SK-N-SH treated with all-trans-retinoic acid at 6 μM for 48 hours (cell line): ENCODE results near the gene QSOX1.

Experiments
- ATAC-seq: fragments of 200-7000 bp; cut with Tn5 transposase; 3 replicates; pipeline ENCODE4 v1.9.1; 2020; ENCODE audit warnings: mild to moderate bottlenecking, moderate library complexity
- BACH2 ChIP-seq: fragments of 250-450 bp; sonication (Bioruptor Pico); IDR thresholded peaks from 2 replicates; pipeline ENCODE4 v1.9.0; 2021; ENCODE audit warnings: mild to moderate bottlenecking, borderline replicate concordance
- ESRRG ChIP-seq: fragments of 250-450 bp; sonication (Bioruptor Pico); IDR thresholded peaks from 2 replicates; pipeline ENCODE4 v1.6.1; 2021; ENCODE audit warnings: mild to moderate bottlenecking
- OSR1 ChIP-seq: fragments of 250-450 bp; sonication (Bioruptor Pico); IDR thresholded peaks from 2 replicates; pipeline ENCODE4 v1.8.0; 2022; ENCODE audit warnings: moderate library complexity, mild to moderate bottlenecking, inconsistent platforms
- PPARA ChIP-seq: fragments of 250-450 bp; sonication (Bioruptor Pico); IDR thresholded peaks from 2 replicates; pipeline ENCODE4 v1.5.0; 2020; ENCODE audit warnings: mild to moderate bottlenecking, borderline replicate concordance
- TCF4 ChIP-seq: fragments of 250-450 bp; sonication (Bioruptor Pico); IDR thresholded peaks from 2 replicates; pipeline ENCODE4 v1.8.0; 2021; ENCODE audit warnings: mild to moderate bottlenecking, moderate library complexity, borderline replicate concordance
- TOX ChIP-seq: fragments of 250-450 bp; sonication (Bioruptor Pico); IDR thresholded peaks from 2 replicates; pipeline ENCODE4 v1.8.0; 2021; ENCODE audit warnings: mild to moderate bottlenecking, moderate library complexity, borderline replicate concordance
- ZFP3 ChIP-seq: fragments of 250-450 bp; sonication (Bioruptor Pico); IDR thresholded peaks from 2 replicates; pipeline ENCODE4 v1.5.0; 2020; ENCODE audit warnings: mild to moderate bottlenecking, moderate library complexity
- ZFP30 ChIP-seq: fragments of 450-650 bp; formaldehyde crosslinking; IDR thresholded peaks from 2 replicates; pipeline ENCODE4 v1.5.0; 2022; ENCODE audit warnings: mild to moderate bottlenecking, moderate library complexity
- ZNF565 ChIP-seq: fragments of 450-650 bp; formaldehyde crosslinking; conservative IDR thresholded peaks from 2 replicates; pipeline ENCODE4 v1.5.0; 2020; ENCODE audit warnings: low read depth, mild to moderate bottlenecking, moderate library complexity
- ZNF70 ChIP-seq: fragments of 450-650 bp; formaldehyde crosslinking; IDR thresholded peaks from 2 replicates; pipeline ENCODE4 v1.5.0; 2020; ENCODE audit warnings: mild to moderate bottlenecking, moderate library complexity
- ZNF8 ChIP-seq: fragments of 450-650 bp; formaldehyde crosslinking; IDR thresholded peaks from 2 replicates; pipeline ENCODE4 v1.5.0; 2020; ENCODE audit warnings: mild to moderate bottlenecking, moderate library complexity
- TF ChIP-seq, protein P1 (sequence below): fragments of 250-450 bp; sonication (Bioruptor Pico); IDR thresholded peaks from 2 replicates; pipeline ENCODE4 v1.8.0; 2020; ENCODE audit warnings: mild to moderate bottlenecking, moderate library complexity, borderline replicate concordance
- TF ChIP-seq, protein P2 (sequence below): fragments of 250-450 bp; sonication (Bioruptor Pico); IDR thresholded peaks from 2 replicates; pipeline ENCODE4 v1.5.1; 2021; ENCODE audit warnings: mild to moderate bottlenecking, moderate library complexity
- TF ChIP-seq, protein P3 (sequence below): fragments of 250-450 bp; sonication (Bioruptor Pico); IDR thresholded peaks from 2 replicates; pipeline ENCODE4 v1.5.1; 2020; ENCODE audit warnings: low read depth, mild to moderate bottlenecking, moderate library complexity
- TF ChIP-seq, protein P4 (sequence below): fragments of 250-450 bp; sonication (Bioruptor Pico); IDR thresholded peaks from 2 replicates; pipeline ENCODE4 v1.5.0; 2020; ENCODE audit warnings: mild to moderate bottlenecking, moderate library complexity

QSOX1 gene

DNA sequence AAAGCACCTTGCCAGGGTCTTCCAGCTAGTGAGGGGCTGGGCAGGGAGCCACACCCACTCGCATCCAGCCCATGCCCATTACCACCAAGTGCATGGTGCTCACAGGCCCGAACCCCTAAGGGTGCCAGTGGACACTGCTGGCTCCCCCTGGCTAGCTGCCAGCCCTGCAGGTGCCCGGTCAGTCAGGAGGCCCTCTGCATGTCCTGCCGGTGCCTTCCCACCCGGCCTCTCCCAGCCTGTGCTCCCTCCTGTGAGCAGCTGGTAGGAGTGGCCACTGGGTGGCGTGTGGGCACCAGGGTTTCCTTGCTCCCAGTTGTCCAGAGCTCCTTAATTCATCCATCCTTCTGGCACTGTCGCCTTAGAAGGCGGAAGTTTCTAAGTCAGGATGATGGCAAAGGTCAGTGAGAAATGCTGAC lies 33.4 kb downstream of the QSOX1 start:
- ATAC-seq: peak; percentile 91
- TF ChIP-seq, protein P1, sequence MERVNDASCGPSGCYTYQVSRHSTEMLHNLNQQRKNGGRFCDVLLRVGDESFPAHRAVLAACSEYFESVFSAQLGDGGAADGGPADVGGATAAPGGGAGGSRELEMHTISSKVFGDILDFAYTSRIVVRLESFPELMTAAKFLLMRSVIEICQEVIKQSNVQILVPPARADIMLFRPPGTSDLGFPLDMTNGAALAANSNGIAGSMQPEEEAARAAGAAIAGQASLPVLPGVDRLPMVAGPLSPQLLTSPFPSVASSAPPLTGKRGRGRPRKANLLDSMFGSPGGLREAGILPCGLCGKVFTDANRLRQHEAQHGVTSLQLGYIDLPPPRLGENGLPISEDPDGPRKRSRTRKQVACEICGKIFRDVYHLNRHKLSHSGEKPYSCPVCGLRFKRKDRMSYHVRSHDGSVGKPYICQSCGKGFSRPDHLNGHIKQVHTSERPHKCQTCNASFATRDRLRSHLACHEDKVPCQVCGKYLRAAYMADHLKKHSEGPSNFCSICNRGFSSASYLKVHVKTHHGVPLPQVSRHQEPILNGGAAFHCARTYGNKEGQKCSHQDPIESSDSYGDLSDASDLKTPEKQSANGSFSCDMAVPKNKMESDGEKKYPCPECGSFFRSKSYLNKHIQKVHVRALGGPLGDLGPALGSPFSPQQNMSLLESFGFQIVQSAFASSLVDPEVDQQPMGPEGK (CRISPR knock-in tag): no peak
- TF ChIP-seq OSR1 (no peak), ESRRG (CRISPR knock-in tag) (no peak), PPARA (CRISPR knock-in tag) (no peak)
- TF ChIP-seq, protein P2, sequence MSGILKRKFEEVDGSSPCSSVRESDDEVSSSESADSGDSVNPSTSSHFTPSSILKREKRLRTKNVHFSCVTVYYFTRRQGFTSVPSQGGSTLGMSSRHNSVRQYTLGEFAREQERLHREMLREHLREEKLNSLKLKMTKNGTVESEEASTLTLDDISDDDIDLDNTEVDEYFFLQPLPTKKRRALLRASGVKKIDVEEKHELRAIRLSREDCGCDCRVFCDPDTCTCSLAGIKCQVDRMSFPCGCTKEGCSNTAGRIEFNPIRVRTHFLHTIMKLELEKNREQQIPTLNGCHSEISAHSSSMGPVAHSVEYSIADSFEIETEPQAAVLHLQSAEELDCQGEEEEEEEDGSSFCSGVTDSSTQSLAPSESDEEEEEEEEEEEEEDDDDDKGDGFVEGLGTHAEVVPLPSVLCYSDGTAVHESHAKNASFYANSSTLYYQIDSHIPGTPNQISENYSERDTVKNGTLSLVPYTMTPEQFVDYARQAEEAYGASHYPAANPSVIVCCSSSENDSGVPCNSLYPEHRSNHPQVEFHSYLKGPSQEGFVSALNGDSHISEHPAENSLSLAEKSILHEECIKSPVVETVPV (CRISPR knock-in tag): no peak

DNA sequence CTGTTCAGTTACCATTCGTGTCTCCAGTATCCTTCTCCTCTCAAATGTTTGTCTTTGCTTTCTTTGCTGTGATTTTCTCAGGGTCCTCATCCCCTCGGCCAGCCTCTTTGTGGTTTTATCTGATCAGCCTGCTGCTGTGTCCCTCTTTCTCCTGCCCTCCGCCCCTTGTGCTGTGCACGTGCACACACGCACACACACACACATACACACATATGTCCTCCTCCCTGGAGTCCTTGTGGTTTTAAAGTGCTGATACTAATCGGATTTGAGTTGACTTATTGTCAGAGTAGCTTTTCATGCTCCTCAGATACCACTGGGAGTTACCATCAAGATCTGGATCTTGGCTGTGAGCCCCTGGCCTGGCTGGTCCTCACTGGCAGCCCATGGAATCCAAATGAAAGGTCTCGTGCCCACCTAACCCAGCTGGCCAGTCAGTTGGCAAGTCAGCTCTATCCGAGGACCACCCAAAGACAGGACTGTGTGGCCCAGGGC lies 34.1 kb downstream of the QSOX1 start:
- TF ChIP-seq, protein P3, sequence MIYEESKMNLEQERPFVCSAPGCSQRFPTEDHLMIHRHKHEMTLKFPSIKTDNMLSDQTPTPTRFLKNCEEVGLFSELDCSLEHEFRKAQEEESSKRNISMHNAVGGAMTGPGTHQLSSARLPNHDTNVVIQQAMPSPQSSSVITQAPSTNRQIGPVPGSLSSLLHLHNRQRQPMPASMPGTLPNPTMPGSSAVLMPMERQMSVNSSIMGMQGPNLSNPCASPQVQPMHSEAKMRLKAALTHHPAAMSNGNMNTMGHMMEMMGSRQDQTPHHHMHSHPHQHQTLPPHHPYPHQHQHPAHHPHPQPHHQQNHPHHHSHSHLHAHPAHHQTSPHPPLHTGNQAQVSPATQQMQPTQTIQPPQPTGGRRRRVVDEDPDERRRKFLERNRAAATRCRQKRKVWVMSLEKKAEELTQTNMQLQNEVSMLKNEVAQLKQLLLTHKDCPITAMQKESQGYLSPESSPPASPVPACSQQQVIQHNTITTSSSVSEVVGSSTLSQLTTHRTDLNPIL (CRISPR knock-in tag): no peak
- no peak for TF ChIP-seq ZNF70
- TF ChIP-seq, protein P4, sequence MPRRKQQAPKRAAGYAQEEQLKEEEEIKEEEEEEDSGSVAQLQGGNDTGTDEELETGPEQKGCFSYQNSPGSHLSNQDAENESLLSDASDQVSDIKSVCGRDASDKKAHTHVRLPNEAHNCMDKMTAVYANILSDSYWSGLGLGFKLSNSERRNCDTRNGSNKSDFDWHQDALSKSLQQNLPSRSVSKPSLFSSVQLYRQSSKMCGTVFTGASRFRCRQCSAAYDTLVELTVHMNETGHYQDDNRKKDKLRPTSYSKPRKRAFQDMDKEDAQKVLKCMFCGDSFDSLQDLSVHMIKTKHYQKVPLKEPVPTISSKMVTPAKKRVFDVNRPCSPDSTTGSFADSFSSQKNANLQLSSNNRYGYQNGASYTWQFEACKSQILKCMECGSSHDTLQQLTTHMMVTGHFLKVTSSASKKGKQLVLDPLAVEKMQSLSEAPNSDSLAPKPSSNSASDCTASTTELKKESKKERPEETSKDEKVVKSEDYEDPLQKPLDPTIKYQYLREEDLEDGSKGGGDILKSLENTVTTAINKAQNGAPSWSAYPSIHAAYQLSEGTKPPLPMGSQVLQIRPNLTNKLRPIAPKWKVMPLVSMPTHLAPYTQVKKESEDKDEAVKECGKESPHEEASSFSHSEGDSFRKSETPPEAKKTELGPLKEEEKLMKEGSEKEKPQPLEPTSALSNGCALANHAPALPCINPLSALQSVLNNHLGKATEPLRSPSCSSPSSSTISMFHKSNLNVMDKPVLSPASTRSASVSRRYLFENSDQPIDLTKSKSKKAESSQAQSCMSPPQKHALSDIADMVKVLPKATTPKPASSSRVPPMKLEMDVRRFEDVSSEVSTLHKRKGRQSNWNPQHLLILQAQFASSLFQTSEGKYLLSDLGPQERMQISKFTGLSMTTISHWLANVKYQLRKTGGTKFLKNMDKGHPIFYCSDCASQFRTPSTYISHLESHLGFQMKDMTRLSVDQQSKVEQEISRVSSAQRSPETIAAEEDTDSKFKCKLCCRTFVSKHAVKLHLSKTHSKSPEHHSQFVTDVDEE (CRISPR knock-in tag): no peak
- ATAC-seq: no peak

DNA sequence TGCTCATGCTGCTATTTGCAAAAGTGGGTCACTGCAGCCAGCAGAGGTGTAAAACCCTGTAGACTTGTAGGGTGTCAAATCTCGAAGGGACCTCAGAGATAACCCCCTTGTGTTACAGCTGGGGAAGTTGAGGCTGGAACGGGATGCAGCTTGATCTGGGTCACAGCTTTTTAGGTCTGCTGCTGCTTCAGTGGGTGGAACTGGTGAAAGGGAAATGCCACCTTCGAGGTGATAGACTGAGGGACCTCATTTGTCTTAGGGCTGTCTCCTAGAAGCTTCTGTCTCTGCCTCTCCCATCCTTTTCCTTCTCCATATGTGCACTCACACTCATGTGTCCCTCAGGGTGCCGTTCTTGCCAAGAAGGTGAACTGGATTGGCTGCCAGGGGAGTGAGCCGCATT lies 35.4 kb downstream of the QSOX1 start:
- no peak for ATAC-seq
- no peak for TF ChIP-seq ZFP30
- TF ChIP-seq ZNF565 (CRISPR knock-in tag): no peak
- TF ChIP-seq PPARA (CRISPR knock-in tag): no peak
- no peak for TF ChIP-seq TCF4 (CRISPR knock-in tag)
- no peak for TF ChIP-seq TOX
- TF ChIP-seq, all 23 proteins: peak for 0

DNA sequence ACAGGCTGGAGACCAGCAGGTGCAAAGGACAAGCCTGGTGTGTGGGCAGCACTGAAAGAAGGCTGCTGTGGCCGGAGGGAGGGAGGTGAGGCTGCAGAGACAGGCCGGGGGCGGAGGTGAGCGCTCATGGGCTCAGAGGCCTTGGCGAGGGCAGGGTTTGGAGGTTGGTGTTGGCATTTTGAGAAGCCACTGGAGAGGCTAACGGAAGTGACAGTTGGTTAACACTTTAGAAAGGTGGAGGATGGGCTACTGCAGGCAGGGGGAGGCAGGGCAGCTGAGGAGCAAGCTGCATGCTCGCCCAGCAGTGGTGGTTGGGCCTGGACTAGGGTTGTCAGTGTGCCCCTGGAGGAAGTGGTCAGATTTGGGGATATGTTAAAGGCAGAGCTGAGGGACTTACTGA lies 37.5 kb downstream of the QSOX1 start:
- TF ChIP-seq ZFP3 (CRISPR knock-in tag) (no peak), BACH2 (CRISPR knock-in tag) (no peak), ZNF565 (CRISPR knock-in tag) (no peak), ZNF8 (no peak), ESRRG (CRISPR knock-in tag) (no peak)
- TF ChIP-seq, protein P4 (CRISPR knock-in tag): no peak
- TF ChIP-seq, protein P2 (CRISPR knock-in tag): no peak
- TF ChIP-seq, protein P3 (CRISPR knock-in tag): no peak
- TF ChIP-seq, all 23 proteins: peak for 0
- no peak for ATAC-seq
